PC-3 (cell line): Measurements from ENCODE around the gene PRPF39. TPM values are rescaled to one million over a fixed set of nuclear protein-coding genes. Genes with fewer than 3 reads are reported as not detected.

Experiments
- ATAC-seq: fragments of 200-7000 bp; cut with Tn5 transposase; 2 replicates; pipeline ENCODE4 v1.9.1; 2020; ENCODE audit warnings: mild to moderate bottlenecking, moderate library complexity
- BruUV-seq: library from RNA; stranded (reverse); fragments of 400-500 nt; replicated peaks from 2 replicates; lab custom pipeline; 2021; lab: Mats Ljungman, UMichigan
- CTCF ChIA-PET: fragments of 300-600 bp; sonication (Branson Sonifier 250); formaldehyde crosslinking; loops from one replicate; lab custom pipeline; 2022; ENCODE audit warnings: antibody characterized with exemption; lab: Charles Lee
- POLR2A ChIA-PET: fragments of 300-600 bp; sonication (Branson Sonifier 250); formaldehyde crosslinking; loops from one replicate; lab custom pipeline; 2022; ENCODE audit warnings: antibody characterized with exemption; ENCODE audit not compliant: unreplicated experiment; lab: Charles Lee
- DNase-seq: peaks from one replicate; pipeline ENCODE4 v3.0.0-alpha.2; 2015
- H2AFZ ChIP-seq: fragments of 300-600 bp; sonication (generic); 2 replicates; pipeline ENCODE4 v1.6.0; 2016; ENCODE audit warnings: antibody characterized with exemption, low read length
- H3F3A ChIP-seq: fragments of 300-600 bp; sonication (generic); one replicate; pipeline ENCODE4 v1.6.0; 2017; ENCODE audit warnings: antibody characterized with exemption, low read length, control low read depth, mild to moderate bottlenecking; ENCODE audit not compliant: unreplicated experiment
- H3K27ac ChIP-seq: fragments of 300-600 bp; sonication (generic); 2 replicates; pipeline ENCODE4 v1.5.1; 2016; ENCODE audit warnings: mild to moderate bottlenecking, low read length
- H3K27me3 ChIP-seq: fragments of 300-600 bp; sonication (generic); 2 replicates; pipeline ENCODE4 v1.6.1; 2016; ENCODE audit warnings: low read length, mixed read lengths
- H3K36me3 ChIP-seq: fragments of 300-600 bp; sonication (generic); 2 replicates; pipeline ENCODE4 v1.6.1; 2016; ENCODE audit warnings: low read depth, mixed run types, low read length, mixed read lengths
- H3K4me1 ChIP-seq: fragments of 300-600 bp; sonication (generic); 2 replicates; pipeline ENCODE4 v1.5.1; 2016; ENCODE audit warnings: low read length; ENCODE audit not compliant: insufficient read depth
- H3K4me2 ChIP-seq: fragments of 300-600 bp; sonication (generic); 2 replicates; pipeline ENCODE4 v1.6.0; 2016; ENCODE audit warnings: low read length
- H3K4me3 ChIP-seq: fragments of 300-600 bp; sonication (generic); 2 replicates; pipeline ENCODE4 v1.5.1; 2016; ENCODE audit warnings: mild to moderate bottlenecking, low read length, mixed read lengths
- H3K79me2 ChIP-seq: fragments of 300-600 bp; sonication (generic); 2 replicates; pipeline ENCODE4 v1.6.1; 2017; ENCODE audit warnings: low read length, mixed read lengths
- H3K9ac ChIP-seq: fragments of 300-600 bp; sonication (generic); 2 replicates; pipeline ENCODE4 v1.6.0; 2016; ENCODE audit warnings: mild to moderate bottlenecking, low read length
- H3K9me2 ChIP-seq: fragments of 300-600 bp; sonication (generic); replicated peaks from 2 replicates; pipeline ENCODE4 v1.6.1; 2016; ENCODE audit warnings: mixed run types, low read length, mixed read lengths
- H3K9me3 ChIP-seq: fragments of 300-600 bp; sonication (generic); 2 replicates; pipeline ENCODE4 v1.6.1; 2016; ENCODE audit warnings: low read length, mixed read lengths
- H4K20me1 ChIP-seq: fragments of 300-600 bp; sonication (generic); 2 replicates; pipeline ENCODE4 v1.6.1; 2016; ENCODE audit warnings: low read length, mixed read lengths
- CTCF ChIP-seq: fragments of 300-600 bp; sonication (generic); conservative IDR thresholded peaks from 2 replicates; pipeline ENCODE4 v1.5.1; 2017; ENCODE audit warnings: antibody characterized with exemption, low read depth, mild to moderate bottlenecking, low read length
- EZH2 ChIP-seq: fragments of 300-600 bp; sonication (generic); IDR thresholded peaks from one replicate; pipeline ENCODE4 v1.6.1; 2017; ENCODE audit warnings: antibody characterized with exemption, mild to moderate bottlenecking, low read length; ENCODE audit not compliant: unreplicated experiment
- EZH2phosphoT487 ChIP-seq: fragments of 300-600 bp; sonication (generic); IDR thresholded peaks from 2 replicates; pipeline ENCODE4 v1.6.1; 2018; ENCODE audit warnings: mild to moderate bottlenecking, antibody characterized with exemption, low read length, borderline replicate concordance
- intact Hi-C: fragments of 100-400 bp; cut with micrococcal nuclease; formaldehyde crosslinking; loops from 2 replicates; pipeline ENCODE4 v1.9.0; 2023
- total RNA-seq: library from RNA; depleted of rRNA; stranded (reverse); fragments of >200 nt; gene quantifications from 2 replicates; pipeline ENCODE4 v1.2.3, GENCODE V29; 2014

The PRPF39 gene
- total RNA-seq, 1 experiment from 2014 or later = 19.2 TPM

- TF ChIP-seq EZH2phosphoT487 (no peak), CTCF (no peak), EZH2 (no peak)
- H3K4me2 ChIP-seq = no peak overlapping the region
- no peak overlapping the region for H3K9ac ChIP-seq
- BruUV-seq = no TSS peak
- H3K9me3 ChIP-seq = no peaks in the 10 kb centered on the region
- H2AFZ ChIP-seq = no peak overlapping the region
- H4K20me1 ChIP-seq = no peaks in the 10 kb centered on the region
- H3K27me3 ChIP-seq = no peaks in the 10 kb centered on the region
- ATAC-seq (no peak), DNase-seq (no peak)
- no peak overlapping the region for H3K4me3 ChIP-seq
- POLR2A ChIA-PET = no interaction called here
- no peaks in the 10 kb centered on the region for H3K4me1 ChIP-seq
- no peak overlapping the region for H3K27ac ChIP-seq
- no peaks in the 10 kb centered on the region for H3K9me2 ChIP-seq
- H3K36me3 ChIP-seq = no peaks in the 10 kb centered on the region
- CTCF ChIA-PET = no interaction called here
- H3F3A ChIP-seq = no peaks in the 10 kb centered on the region
- H3K79me2 ChIP-seq = no peaks in the 10 kb centered on the region
- intact Hi-C loops = no loop called here
Measured at GRCh38 chr14:45060551-45060950, 23.4 kb upstream of the PRPF39 start.

DNA sequence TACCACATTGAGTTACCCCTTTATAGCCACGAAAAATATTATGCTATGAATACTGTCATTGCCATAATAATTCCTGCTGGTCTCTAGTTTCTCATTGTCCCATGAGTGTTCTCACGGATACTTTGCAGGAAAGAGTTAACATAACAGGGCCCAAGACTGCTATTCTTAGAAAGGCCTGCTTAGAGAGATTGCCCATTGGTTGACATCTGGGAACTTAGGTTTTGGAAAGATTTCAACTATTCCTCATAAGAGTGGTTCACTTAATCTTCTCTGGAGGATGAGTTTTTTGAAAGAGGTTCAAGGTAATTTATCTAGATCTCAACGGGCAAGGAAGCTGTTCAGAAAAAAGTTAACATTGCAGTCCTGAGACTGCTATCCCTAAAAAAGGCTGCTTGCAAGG, 18.4 kb upstream of the PRPF39 start:
- Histone ChIP-seq H3K9me2 (no peaks in the 10 kb centered on the region), H2AFZ (no peak overlapping the region), H3F3A (no peaks in the 10 kb centered on the region), H3K36me3 (0 out of 2 replicates have a peak, but pooled peaks cover 7% of the 10 kb centered on the region), H3K4me1 (no peaks in the 10 kb centered on the region), H3K9me3 (no peaks in the 10 kb centered on the region), H3K4me2 (no peak overlapping the region), H3K27me3 (no peaks in the 10 kb centered on the region), H3K79me2 (no peaks in the 10 kb centered on the region), H3K9ac (no peak overlapping the region), H4K20me1 (no peaks in the 10 kb centered on the region), H3K4me3 (no peak overlapping the region), H3K27ac (no peak overlapping the region)
- ATAC-seq (no peak), DNase-seq (no peak)
- ChIA-PET POLR2A (interaction anchor here (0.6 kb wide), 1 partner anchor 64 kb away, joined by 4 read pairs; no protein-coding TSS in a partner anchor), CTCF (no interaction called here)
- TF ChIP-seq CTCF = no peak
- no peak for TF ChIP-seq EZH2
- no peak for TF ChIP-seq EZH2phosphoT487
- intact Hi-C loops = no loop called here
- BruUV-seq = no TSS peak

GRCh38 chr14:45065956-45066355, 18.0 kb upstream of the PRPF39 start:
- DNase-seq (no peak), ATAC-seq (no peak)
- Histone ChIP-seq H3K36me3 (0 out of 2 replicates have a peak, but pooled peaks cover 7% of the 10 kb centered on the region), H2AFZ (no peak overlapping the region), H3K27me3 (no peaks in the 10 kb centered on the region), H3F3A (no peaks in the 10 kb centered on the region), H3K9ac (no peak overlapping the region), H3K9me3 (no peaks in the 10 kb centered on the region), H3K27ac (no peak overlapping the region), H3K79me2 (no peaks in the 10 kb centered on the region), H3K9me2 (no peaks in the 10 kb centered on the region), H3K4me2 (no peak overlapping the region), H3K4me3 (no peak overlapping the region), H3K4me1 (no peaks in the 10 kb centered on the region), H4K20me1 (no peaks in the 10 kb centered on the region)
- ChIA-PET CTCF (no interaction called here), POLR2A (interaction anchor here (0.6 kb wide), 1 partner anchor 64 kb away, joined by 4 read pairs; no protein-coding TSS in a partner anchor)
- intact Hi-C loops = no loop called here
- TF ChIP-seq EZH2phosphoT487 (no peak), EZH2 (no peak), CTCF (no peak)
- BruUV-seq = no TSS peak
